Adipose tissue (tissue), 3 donors: ENCODE results near the gene KCTD1. TPM values are rescaled to one million over a fixed set of nuclear protein-coding genes. Genes with fewer than 3 reads are reported as not detected.

Experiments used
- H3K27ac ChIP-seq: one replicate; pipeline ENCODE4 v1.5.1; 2013; ENCODE audit warnings: low read depth, low read length
- WGBS, 3 donors: extraction: QIAGEN DNeasy Blood & Tissue Kit; methylation state at CpG; one replicate each; pipeline ENCODE4 v1.1.7; 2013; 5-methylcytosine and 5-hydroxymethylcytosine counted together
- polyA plus RNA-seq, 3 donors: library from polyadenylated mRNA; stranded (reverse); fragments of 200-250 nt; gene quantifications; one replicate each; pipeline ENCODE4 v1.2.3, GENCODE V29; 2013
- donor health status: healthy with polysubstance abuse.
- donor health status: Bipolar disorder and iron deficiency.
- donor health status: healthy.

The KCTD1 gene
- 10 to 100 TPM in 1 of 3 donors, 1 to 10 TPM in 2; 4.4 to 12.4 (median 6.5) TPM for polyA plus RNA-seq

- H3K27ac ChIP-seq, result no peak within 1 kb of the TSS
- 1% methylated on average over 85 to 88 of the region's 88 CpGs for WGBS, 3 donors
These were observed at the start of gene KCTD1 for GRCh38 chr18:26548415-26549262. Gene KCTD1 (minus strand): TSS chr18:26548553. CDS start chr18:26548536, 17 bp downstream.

GRCh38 chr18:26593365-26594320 lies 45.3 kb upstream of the KCTD1 start:
- WGBS, 3 donors, result 70 to 80% (median 76%) methylated on average over 2 of the region's 2 CpGs
- no peak overlapping the region for H3K27ac ChIP-seq

DNA sequence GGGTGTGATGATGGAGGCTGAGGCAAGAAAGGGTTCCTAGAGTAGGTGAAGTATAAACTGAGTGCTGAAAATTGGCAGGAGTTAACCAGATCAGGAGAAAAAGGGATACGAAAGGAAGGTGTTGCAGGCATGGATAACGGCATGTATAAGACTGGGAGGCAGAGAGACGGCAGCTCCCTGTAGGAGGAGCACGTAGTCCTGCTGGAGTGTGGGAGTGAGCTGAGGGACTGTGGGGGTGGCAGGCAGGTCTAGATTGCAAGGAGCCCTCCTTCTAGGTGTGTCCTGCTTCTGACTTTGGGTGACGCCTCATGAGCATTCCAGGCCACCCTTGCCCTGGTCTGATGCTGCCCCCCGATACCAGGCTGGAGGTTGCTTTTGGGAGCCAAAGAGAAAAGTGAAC lies 36.4 kb upstream of the KCTD1 start:
- H3K27ac ChIP-seq, result no peak overlapping the region
- WGBS, 3 donors, result 85 to 95% (median 95%) methylated on average over 6 of the region's 6 CpGs

- H3K27ac ChIP-seq, result no peak overlapping the region
- WGBS, 3 donors, result 67 to 81% (median 80%) methylated on average over 6 of the region's 6 CpGs
These were observed 31.7 kb upstream of the KCTD1 start for GRCh38 chr18:26579941-26580618.

DNA sequence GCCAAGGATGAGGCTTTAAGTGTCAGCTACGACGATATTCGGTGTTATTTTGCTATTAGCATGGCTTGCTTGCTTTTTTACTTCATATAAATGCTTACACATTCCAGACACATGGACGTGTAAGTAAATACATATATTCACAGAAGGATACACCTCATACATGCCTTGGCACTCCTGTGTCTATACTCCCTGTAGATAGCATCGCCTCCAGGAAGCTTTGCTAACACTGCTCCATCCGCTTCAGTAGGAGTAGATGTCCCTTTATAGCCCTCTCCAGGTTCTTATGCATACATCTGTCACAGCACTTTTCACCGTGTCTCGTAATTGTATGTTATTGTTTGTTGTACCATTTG lies 27.5 kb upstream of the KCTD1 start:
- no peak overlapping the region for H3K27ac ChIP-seq
- WGBS, 3 donors, result 42 to 53% (median 45%) methylated on average over 8 of the region's 8 CpGs

DNA sequence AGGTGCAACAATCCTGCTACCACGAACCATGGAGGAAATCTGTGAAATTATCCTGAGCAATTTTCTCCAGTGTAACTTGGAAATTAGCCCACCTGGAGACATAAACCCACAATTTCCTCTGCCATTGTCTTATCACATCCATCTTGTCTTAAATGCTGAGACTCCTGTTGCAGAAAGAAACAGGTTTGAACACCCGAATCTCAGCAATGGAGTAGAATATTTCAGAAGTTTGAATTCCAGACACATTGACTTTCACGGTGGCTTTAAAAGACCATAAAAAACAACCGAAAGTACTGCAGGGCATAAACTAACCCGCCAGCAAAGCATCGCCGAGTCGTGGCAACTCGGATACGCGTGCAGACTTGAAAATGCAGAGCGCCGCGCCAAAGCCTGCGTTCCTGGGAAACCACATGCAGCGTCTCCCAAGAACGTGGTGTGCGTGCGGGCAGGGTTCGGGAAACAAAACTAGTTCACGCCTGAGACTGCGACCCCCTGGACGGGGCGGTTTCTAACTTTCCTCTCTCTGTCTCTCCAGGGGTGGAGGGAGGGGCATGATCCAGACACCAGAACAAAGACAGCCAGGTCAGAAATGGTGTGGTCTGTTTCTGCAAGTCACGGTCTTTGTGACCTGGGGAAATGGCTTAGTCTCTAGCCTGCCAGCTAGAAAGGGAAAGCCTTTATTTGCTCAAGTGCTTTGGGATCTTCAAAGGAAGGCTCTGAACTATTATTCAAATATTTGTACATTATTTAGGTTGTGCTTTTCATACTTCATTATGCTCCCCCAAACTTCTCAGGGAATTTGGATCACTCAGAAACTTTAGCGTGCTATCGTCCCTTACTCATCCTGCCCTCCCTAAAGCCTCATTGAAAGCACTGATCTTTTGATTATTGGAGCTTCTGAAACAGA lies 26.9 kb upstream of the KCTD1 start:
- 3 to 6% (median 4%) methylated on average over 27 of the region's 27 CpGs for WGBS, 3 donors
- no peak overlapping the region for H3K27ac ChIP-seq

DNA sequence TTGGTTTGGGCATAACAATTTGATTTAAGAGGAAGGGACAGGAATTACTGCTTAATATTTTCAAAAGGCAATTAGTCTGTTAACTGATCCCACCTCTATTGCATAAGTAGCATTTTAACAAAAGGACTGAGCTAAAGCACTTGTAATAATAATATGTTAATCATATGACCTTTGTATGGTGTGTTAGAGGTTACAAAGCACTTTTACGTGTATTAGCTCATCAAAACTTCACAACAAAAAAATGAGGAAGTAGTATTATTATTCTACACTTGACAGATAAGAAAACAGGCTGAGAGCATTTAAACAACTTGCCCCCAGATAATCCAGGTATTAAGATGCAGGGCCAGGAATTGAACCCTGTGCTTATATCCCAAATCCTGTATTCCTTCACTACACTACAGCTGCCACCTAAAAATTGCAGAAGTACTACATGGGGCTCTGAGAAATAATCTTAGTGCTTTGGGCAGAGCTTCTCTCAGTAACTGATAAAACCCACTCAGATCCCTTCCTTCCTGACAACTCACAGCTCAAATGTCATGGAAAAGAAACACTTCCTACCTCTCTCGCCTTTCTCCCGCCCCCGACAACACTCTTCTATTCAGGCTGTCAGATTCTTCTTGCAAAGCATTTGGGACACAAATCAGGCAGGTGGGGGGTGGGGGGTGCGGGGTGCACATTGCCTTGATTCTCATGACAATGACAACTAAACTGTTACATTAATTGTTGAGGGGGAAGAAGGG lies 20.7 kb upstream of the KCTD1 start:
- WGBS, 3 donors, result 41 to 72% (median 71%) methylated on average over 5 of the region's 5 CpGs

GRCh38 chr18:26568513-26568912 lies 20.2 kb upstream of the KCTD1 start:
- 38 to 82% (median 71%) methylated on average over 1 of the region's 1 CpG for WGBS, 3 donors
- H3K27ac ChIP-seq, result no peak overlapping the region

More for the DNA sequence above, 20.7 kb upstream of the KCTD1 start:
- no peak overlapping the region for H3K27ac ChIP-seq

GRCh38 chr18:26566874-26567555 lies 18.7 kb upstream of the KCTD1 start:
- WGBS, 3 donors, result 47 to 69% (median 67%) methylated on average over 1 of the region's 1 CpG
- no peak overlapping the region for H3K27ac ChIP-seq

DNA sequence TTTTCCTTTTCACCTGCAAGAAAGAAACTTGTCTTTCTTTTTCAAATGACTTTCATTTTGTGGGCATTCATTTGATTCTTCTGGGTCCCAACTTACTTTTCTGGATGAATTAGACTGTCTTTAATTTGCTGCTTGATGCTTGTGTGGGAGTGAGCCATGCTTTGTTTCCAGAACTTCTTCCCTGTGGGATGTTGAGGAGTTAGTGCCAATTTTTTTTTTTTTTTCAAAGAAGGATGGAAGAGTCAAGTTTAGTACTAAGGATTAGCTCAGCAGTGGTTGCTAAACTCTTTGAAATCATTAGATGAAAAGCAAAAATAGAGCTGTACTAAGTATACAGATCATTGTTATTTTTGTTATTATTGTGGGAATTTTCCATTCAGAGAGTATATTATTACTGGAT lies 17.2 kb upstream of the KCTD1 start:
- H3K27ac ChIP-seq, result no peak overlapping the region

DNA sequence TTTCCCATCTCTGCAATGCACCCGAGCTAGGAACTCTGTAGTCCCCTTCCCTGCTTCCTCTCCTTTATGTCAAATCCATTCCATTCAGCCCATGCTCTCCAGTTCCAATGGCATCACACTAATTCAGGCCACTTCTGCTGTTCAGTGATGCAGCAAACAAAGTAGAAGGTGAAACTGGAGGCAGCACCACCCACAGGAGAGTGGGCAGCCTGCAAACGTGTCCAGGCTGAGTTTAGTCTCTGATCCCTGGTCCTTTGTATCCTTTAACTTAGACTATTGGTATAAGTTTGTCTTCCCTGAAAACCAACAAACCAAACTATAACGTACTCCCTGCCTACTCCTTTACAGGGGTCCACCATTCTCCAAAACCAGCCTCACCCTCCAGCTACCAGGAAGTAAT lies 14.7 kb upstream of the KCTD1 start:
- WGBS, 3 donors, result 71 to 93% (median 86%) methylated on average over 3 of the region's 3 CpGs
- no peak overlapping the region for H3K27ac ChIP-seq

- H3K27ac ChIP-seq, result no peak overlapping the region
- WGBS, 3 donors, result 93 to 96% (median 95%) methylated on average over 2 of the region's 2 CpGs
These were observed 14.2 kb upstream of the KCTD1 start for GRCh38 chr18:26562568-26562967.

DNA sequence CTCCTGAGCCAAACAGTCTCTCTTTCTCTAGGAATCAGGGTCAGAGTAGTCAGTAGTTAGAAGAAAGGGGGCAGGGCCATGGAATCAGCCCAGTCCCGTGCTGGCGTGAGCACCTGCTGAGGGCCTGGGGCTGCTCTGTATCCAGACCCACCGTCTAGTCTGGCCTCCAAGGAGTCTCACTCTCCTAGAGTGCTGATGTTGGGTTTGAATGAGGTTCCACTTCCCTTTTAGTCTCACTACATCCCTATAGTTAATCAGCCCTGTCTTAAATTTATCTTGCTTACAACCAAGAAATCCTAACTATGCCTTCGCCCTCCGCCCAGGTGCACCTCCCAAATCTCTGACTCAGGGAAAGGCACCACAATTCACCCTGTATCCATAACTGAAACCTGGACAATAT lies 13.4 kb upstream of the KCTD1 start:
- H3K27ac ChIP-seq, result no peak overlapping the region
- WGBS, 3 donors, result 92 to 97% (median 95%) methylated on average over 5 of the region's 5 CpGs

DNA sequence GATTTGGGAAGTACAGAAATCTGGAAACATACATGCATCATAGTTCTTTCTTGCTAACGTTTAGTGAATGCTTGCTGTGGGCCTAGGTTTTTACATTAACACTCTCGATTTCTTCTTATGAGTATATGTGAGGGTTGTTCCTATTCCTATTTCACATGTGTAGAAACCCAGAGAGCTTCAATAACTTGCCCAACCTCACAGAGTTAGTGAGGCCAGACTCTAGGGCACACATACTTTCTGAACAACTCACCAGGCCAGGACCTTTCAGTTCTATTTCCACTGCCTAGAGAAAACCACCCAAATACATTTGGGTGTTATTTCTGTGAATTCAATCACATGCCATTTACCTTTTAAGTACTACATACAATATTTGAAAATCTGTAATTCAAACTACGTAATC lies 8.2 kb upstream of the KCTD1 start:
- 74 to 80% (median 76%) methylated on average over 3 of the region's 3 CpGs for WGBS, 3 donors
- no peak overlapping the region for H3K27ac ChIP-seq

DNA sequence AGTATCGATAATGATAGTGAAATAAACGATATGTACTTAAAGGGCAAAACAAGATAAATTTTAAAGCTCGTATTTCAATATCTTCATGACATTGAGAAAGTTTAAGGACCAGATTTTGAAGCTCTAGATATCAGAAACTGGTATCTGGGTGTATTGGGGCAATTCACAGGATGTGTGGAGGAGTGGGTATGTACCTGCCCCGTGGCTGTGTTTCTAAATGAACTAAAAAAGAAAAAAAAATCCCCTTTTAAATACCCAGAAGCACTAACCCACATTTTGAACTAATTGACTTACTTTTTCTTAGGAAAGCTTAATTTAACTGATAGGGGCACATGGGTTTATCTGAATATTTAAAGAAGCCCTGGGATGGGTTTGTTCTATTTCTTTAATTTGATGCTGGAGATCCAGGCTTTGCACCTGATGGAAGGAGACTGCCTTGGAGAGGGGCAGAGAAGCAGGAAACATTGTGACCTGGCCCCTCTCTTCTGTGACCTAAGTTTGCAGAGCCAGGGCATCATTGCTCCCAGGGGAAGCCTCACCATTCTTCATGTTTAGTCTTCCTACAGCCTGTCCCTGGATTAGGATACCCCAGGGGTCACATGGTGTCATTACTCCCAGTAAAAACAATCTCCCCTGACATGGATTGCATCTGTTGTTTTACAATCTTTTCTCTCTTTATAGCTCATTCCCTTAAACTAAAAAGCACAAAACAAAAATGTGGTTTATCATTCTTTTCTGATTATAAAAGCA lies 7.6 kb upstream of the KCTD1 start:
- WGBS, 3 donors, result 74 to 93% (median 83%) methylated on average over 4 of the region's 4 CpGs
- no peak overlapping the region for H3K27ac ChIP-seq

GRCh38 chr18:26553943-26554342 lies 5.6 kb upstream of the KCTD1 start:
- H3K27ac ChIP-seq, result no peak overlapping the region
- WGBS, 3 donors, result 70 to 87% (median 86%) methylated on average over 1 of the region's 1 CpG
